HG02840 (cell line): ENCODE results near the gene KIAA1671.
"Not testable (repeated sequence)": the region's sequence is repeated elsewhere in the genome, so short reads cannot be mapped to it uniquely, and the experiment has no call there.

Experiments
- ATAC-seq: cut with Tn5 transposase; IDR thresholded peaks from one replicate; pipeline ENCODE4 v1.9.1; 2021; ENCODE audit warnings: mild to moderate bottlenecking, moderate library complexity, moderate number of reproducible peaks; ENCODE audit not compliant: unreplicated experiment, low FRiP score

Gene KIAA1671

DNA sequence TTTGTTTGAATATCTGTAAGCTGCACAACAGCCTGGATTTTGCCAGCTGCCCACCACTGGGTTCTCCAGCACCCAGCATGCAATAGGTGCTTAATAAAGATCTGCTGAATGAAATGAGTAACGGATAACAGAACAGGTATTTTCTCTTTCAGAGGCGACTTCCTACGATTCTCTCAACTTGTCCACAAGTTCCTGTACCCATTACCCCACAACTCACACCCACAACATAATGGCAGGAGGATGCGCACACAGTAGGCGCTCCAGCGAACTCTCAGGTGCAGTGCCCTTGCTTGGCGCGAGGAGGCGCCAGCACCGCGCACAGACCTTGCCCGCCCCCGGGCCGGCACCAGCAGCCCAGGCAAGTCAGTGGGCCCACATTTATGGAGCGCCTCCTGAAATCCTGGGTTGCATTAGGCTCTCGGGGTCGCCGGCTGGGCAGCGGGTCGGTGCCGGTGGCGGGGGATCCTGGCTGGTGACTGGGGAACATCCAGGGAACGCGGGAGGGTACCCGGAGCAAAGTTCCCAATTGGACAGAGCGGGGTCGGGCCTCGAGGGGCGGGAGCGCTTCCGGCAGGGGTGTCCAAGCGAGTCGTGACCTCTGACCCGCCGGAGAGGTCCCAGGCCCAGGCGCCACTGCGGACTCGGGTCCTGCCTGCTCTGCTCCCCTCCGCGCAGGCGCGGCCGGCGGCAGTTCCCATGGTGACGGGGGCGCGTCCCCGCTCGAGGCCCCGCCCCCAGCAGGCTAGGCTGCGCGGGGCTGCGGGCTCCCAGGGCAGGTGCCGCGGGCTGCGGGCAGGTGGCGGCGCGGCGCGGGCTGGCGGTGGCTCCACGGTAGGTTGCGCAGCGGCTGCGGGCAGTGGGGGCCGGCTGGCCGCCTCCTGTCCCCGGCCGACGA lies at the start of gene KIAA1671:
KIAA1671 (plus strand) TSS at position 775 of the 895 bp plus-strand sequence. CDS start 75,284 bp downstream, outside the sequence.
- no peak for ATAC-seq

DNA sequence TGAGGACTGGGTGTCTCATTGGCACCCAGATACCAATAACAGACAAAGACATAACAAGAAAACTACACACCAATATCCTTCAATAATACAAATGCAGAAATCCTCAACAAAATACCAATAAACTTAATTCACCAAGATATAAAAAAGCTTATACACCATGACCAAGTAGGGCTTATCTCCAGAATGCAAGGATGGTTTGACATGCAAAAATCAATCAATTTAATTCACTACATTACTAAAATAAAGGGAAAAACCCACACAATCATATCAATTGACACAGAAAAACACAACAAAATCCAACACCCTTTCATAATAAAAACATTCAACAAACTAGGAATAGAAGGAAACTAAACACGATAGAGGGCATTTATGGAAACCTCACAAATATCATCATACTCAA lies 46.6 kb upstream of the KIAA1671 start:
- no peak for ATAC-seq

DNA sequence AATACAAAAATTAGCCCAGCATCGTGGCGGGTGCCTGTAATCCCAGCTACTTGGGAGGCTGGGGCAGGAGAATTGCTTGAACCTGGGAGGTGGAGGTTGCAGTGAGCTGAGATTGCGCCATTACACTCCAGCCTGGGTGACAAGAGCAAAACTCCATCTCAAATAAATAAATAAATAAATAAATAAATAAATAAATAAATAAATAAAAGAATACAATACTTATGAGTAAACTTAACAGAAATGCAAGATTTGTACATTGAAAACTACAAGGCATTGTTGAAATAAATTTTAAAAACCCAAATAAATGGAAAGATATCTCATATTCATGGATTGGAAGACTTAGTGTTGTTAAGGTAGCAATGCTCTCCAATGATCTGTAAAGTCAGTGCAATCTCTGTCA lies 45.4 kb upstream of the KIAA1671 start:
- ATAC-seq = not testable (repeated sequence)

GRCh38 chr22:24920029-24920428 lies 32.5 kb upstream of the KIAA1671 start:
- no peak for ATAC-seq

DNA sequence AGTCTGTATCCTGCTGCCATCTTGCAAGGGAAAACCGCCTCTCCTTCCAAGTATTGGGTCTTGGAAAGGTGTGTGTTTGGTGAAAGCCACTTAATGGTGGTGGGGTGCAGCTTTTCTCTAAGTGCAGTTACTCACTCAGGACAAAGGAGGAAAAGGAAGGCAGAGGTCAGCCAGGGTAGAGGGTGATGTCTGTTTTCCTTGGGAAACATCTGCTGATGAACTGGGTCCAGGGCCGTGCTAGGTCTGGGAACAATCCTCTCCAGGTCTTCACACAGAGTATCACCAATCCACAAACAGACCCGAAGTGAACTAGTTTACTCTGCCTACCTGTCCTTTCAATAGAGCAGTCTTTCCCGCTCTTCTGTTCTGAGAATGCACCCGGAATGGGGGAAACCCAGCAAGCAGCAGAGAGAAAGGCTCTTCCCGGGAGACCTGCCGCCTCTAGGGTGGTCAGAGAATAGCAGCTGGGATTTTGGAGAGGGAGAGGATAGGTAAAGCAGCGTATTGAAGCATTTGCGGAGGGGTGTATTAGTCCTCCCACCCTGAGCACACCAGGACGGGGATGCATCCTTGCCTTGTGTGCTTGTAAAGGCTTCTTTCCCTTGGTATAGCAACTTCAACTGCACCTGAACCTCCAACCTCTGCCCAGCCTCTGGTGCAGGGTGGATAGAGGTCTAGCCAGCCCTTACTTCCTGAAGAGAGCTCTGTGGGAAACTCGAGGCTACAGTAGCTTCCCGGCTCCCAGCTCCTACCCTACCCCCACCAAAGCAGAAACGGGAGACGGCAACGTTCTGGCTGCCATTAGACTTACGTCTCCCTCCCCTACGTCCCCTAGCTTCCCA lies 26.7 kb upstream of the KIAA1671 start:
- no peak for ATAC-seq

DNA sequence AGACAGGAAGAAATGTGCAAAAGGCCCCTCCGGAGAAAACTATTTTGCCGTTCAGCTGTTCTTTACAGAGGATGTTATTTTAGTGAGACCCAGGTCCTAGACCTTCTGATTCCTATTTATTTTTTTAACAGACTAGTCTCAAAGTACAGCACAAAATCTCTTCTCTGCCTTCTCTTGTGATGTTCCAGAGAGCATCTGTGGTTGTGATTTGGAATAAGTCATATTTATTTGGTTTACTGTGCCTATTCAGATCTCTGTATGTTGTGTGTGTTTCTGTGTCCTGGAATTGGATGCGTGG lies 26.1 kb upstream of the KIAA1671 start:
- no peak for ATAC-seq

GRCh38 chr22:24926849-24927579 lies 25.5 kb upstream of the KIAA1671 start:
- ATAC-seq = no peak

- no peak for ATAC-seq
These were observed 24.2 kb upstream of the KIAA1671 start for GRCh38 chr22:24928322-24928721.

- ATAC-seq = no peak
These were observed 21.8 kb upstream of the KIAA1671 start for GRCh38 chr22:24930678-24931077.

- ATAC-seq = no peak
These were observed 16.6 kb upstream of the KIAA1671 start for GRCh38 chr22:24935771-24936483.

GRCh38 chr22:24937114-24937513 lies 15.4 kb upstream of the KIAA1671 start:
- no peak for ATAC-seq

DNA sequence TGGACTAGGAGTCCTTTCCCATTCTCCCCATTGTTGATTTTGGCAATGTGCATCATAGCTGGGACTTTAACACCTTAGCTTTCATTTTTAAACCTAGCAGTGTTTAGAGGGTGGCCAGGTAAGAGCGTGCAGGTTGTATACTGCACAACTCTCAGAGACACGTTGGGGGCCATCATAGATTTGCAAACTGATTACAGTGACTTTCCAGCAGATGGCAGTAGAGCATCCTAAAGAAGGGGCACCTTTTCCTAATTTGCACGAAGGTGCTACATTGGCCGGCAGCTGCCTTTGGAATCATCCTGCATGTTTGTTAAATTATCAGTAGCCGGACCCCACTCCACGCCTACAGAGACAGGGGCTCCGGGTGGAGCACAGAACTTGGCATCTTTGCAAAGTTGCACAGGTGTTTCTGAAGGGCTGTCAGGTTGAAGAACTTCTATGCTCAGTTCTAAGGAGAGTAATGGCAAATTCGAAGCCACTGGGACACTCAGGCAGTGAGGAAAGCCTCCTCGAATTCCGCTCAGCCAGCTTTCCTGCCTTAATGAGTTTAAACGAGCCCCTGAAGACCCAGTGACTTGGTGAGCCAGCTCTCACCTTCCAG lies 13.7 kb upstream of the KIAA1671 start:
- ATAC-seq = no peak

GRCh38 chr22:24942301-24942700 lies 10.2 kb upstream of the KIAA1671 start:
- ATAC-seq = no peak

- no peak for ATAC-seq
These were observed 8.1 kb upstream of the KIAA1671 start for GRCh38 chr22:24944217-24944937.

DNA sequence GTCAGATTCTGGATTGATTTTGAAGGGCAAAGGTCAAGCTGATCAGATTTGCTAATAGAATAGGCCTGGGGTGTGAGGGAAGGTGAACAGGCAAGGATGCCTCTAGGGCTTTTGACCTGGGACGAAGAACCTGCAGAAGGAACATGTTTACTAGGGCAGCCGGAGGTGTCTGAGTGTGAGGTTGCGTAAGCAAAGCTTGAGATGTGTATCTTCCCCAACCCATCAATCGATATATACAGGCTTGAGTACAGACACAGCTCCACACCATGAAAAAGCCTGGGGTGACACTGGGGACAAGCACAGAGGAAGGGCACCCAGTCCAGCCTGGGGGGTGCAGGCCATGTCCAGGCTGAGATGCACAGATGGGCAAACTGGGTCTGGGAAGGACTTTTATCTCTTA lies 7.1 kb upstream of the KIAA1671 start:
- no peak for ATAC-seq

DNA sequence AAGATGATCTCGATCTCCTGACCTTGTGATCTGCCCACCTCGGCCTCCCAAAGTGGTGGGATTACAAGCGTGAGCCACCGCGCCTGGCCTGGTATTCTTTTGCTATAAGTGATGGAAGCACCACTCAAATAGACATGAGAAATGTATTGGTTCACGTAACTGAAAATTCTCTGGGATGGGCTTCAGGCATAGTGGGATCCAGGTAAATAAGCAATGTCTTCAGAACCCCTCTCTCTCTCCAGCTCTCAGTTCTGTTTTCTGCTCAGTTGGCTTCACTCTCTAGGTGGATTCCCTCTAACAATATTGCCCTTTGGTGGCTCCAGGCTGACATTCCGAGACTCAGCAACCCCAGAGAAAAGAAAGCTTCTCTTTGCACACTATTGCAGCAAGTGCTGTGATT lies 5.1 kb upstream of the KIAA1671 start:
- ATAC-seq = no peak

DNA sequence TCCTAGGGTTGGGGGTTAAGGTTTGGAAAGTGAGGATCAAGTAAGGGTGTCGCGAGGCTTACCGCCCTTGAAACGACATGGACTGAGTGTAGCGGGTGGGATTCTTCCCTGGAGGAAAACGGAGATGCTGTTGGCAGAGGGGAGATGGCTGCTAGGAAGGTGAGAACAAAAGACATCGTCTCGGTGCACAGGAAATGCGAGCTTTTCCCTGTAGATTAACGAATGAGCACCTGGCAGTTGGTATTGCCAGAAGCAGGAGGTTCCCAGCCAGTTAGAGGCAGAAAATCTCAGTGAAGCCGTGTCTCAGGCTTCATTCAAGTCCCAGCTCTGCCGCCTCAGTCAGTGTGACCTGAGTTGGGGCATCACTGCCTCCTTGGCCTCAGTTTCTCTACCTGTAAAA lies 4.6 kb upstream of the KIAA1671 start:
- ATAC-seq = no peak

DNA sequence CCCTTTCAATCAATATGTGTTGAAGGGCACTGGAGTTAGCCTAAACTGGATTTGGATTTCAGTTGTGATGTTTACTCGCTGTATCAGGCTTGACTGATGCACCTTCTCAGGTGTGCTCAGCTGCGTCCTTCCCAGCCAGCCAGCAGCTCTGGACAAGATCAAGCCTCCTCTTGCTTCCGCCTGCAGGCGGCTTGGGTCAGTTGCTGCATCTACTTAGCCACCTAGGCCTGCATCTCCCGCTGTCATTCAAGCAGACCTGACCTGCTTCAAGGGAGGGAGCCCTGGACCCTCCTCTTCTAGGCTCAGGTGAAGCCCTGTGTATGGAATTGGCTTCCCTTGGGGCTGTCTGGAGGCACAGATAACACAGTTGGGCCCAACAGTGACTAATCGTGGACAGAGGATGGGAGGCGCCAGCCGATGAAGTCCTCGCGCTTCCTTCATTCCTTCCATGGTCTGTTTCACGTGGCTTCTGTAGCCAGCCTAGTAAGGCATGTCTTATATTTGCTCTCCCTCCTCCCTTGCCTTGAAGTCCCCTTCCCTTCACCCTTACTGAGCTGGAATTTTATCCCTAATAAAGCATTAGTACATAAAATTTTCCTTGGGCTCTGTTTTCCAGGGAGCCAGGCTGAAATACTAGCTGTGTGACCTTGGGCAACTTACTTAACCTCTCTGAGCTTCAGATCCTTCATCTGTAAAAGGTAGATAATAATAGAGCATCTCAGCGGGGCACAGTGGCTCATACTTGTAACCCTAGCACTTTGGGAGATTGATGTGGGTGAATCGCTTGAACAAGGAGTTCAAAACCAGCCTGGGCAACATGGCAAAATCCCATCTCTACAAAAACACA lies 3.9 kb upstream of the KIAA1671 start:
- no peak for ATAC-seq
